Stimulated activated CD4-positive, alpha-beta T cell treated with anti-CD3 and anti-CD28 coated beads, TNF-alpha, amount 100 ng/mL, for 24 hours (primary cell): Measurements from ENCODE around the gene CYP2S1.

Experiments used
- DNase-seq, 3 experiments: peaks; one replicate each; pipeline ENCODE4 v3.0.0-alpha.2; 2020; ENCODE audit warnings: low read depth in 3 of 3

CYP2S1 gene

GRCh38 chr19:41194157-41194552 is 1.1 kb downstream of the CYP2S1 start:
- DNase-seq: no peak

GRCh38 chr19:41195675-41196497 is 2.9 kb downstream of the CYP2S1 start:
- DNase-seq: no peak

GRCh38 chr19:41198559-41198958 is 5.5 kb downstream of the CYP2S1 start:
- no peak for DNase-seq

- no peak for DNase-seq
Measured at GRCh38 chr19:41203371-41203770, 10.4 kb downstream of the CYP2S1 start.

GRCh38 chr19:41204338-41204737 is 11.3 kb downstream of the CYP2S1 start:
- peak; percentile 61 to 76 (median 73) for DNase-seq

- no peak for DNase-seq
Measured at GRCh38 chr19:41205995-41206394, 13.0 kb downstream of the CYP2S1 start.

GRCh38 chr19:41206456-41206855 is 13.4 kb downstream of the CYP2S1 start:
- no peak for DNase-seq

GRCh38 chr19:41206926-41207750 is 14.1 kb downstream of the CYP2S1 start:
- DNase-seq: no peak

- no peak for DNase-seq
Measured at GRCh38 chr19:41214161-41214560, 21.1 kb downstream of the CYP2S1 start.

GRCh38 chr19:41217741-41218140 is 24.7 kb downstream of the CYP2S1 start:
- DNase-seq: no peak

- no peak for DNase-seq
Measured at GRCh38 chr19:41218249-41218614, 25.2 kb downstream of the CYP2S1 start.

GRCh38 chr19:41218615-41219507 is 25.8 kb downstream of the CYP2S1 start, which contains the start of gene AXL:
TSS of gene AXL (plus strand) at chr19:41219223. CDS start at chr19:41219393, 170 bp downstream.
- DNase-seq: no peak

GRCh38 chr19:41219924-41220567 is 27.0 kb downstream of the CYP2S1 start:
- no peak for DNase-seq

GRCh38 chr19:41220811-41221210 is 27.8 kb downstream of the CYP2S1 start:
- no peak for DNase-seq

- no peak for DNase-seq
Measured at GRCh38 chr19:41221514-41222205, 28.6 kb downstream of the CYP2S1 start.

- DNase-seq: no peak
Measured at GRCh38 chr19:41222240-41222639, 29.2 kb downstream of the CYP2S1 start.

- no peak for DNase-seq
Measured at GRCh38 chr19:41223431-41224234, 30.6 kb downstream of the CYP2S1 start.

GRCh38 chr19:41224632-41225031 is 31.6 kb downstream of the CYP2S1 start:
- DNase-seq: no peak

GRCh38 chr19:41225238-41226052 is 32.4 kb downstream of the CYP2S1 start:
- peak in 2 of 3 experiments; percentile 38 to 48 for DNase-seq
